Measurements from ENCODE around the gene C1orf105. TPM values are rescaled to one million over a fixed set of nuclear protein-coding genes. Genes with fewer than 3 reads are reported as not detected.

Gene C1orf105
- total and polyA plus RNA-seq, 2 of the 13 experiments (the other 11 are each of a cell fraction or from before 2014, with no cell fraction given), result 0.15 to 0.45 TPM

GRCh38 chr1:172470149-172470548 is 49.7 kb downstream of the C1orf105 start (continued):
- TF ChIP-seq ARID5B (CRISPR knock-in tag; IDR thresholded peaks at IDR 0.05) (peak; percentile 95), CEBPZ (IDR thresholded peaks at IDR 0.05; ENCODE audit: low read length) (no peak), ZNF737 (CRISPR knock-in tag; IDR thresholded peaks at IDR 0.05; ENCODE audit: borderline replicate concordance) (no peak), ZNF232 (CRISPR knock-in tag; IDR thresholded peaks at IDR 0.05; ENCODE audit: borderline replicate concordance) (no peak), NFIC (IDR thresholded peaks at IDR 0.05; ENCODE audit: low read length) (peak; percentile 79), NKX3-1 (CRISPR knock-in tag; IDR thresholded peaks at IDR 0.05) (peak; percentile 52), ZNF619 (CRISPR knock-in tag; IDR thresholded peaks at IDR 0.05) (no peak), HOXD1 (CRISPR knock-in tag; IDR thresholded peaks at IDR 0.05) (peak; percentile 30; the same call in 1 of the 2 replicates), NR2C2 (CRISPR knock-in tag; IDR thresholded peaks at IDR 0.05; ENCODE audit: borderline replicate concordance) (peak; percentile 25; the same call in 1 of the 2 replicates), ZNF512 (CRISPR knock-in tag; IDR thresholded peaks at IDR 0.05) (no peak), ADNP (CRISPR knock-in tag; IDR thresholded peaks at IDR 0.05) (no peak), GFI1 (CRISPR knock-in tag; IDR thresholded peaks at IDR 0.05; ENCODE audit: borderline replicate concordance) (peak; percentile 75), ZNF790 (CRISPR knock-in tag; IDR thresholded peaks at IDR 0.05; ENCODE audit: borderline replicate concordance) (no peak), SKI (IDR thresholded peaks at IDR 0.05; ENCODE audit: partially characterized antibody) (peak; percentile 36), RARA (CRISPR knock-in tag; IDR thresholded peaks at IDR 0.05) (peak; percentile 89), CBFB (CRISPR knock-in tag; IDR thresholded peaks at IDR 0.05) (no peak), ZNF710 (CRISPR knock-in tag; IDR thresholded peaks at IDR 0.05; ENCODE audit: borderline replicate concordance) (peak; percentile 67; the same call in 1 of the 2 replicates), MTF2 (CRISPR knock-in tag; IDR thresholded peaks at IDR 0.05; ENCODE audit: borderline replicate concordance) (no peak), ELF4 (CRISPR knock-in tag; IDR thresholded peaks at IDR 0.05; ENCODE audit: borderline replicate concordance) (no peak)

All from HepG2 (cell line).